SK-N-SH treated with all-trans-retinoic acid at 6 μM for 48 hours (cell line): Measurements from ENCODE around the gene ZBTB7C.

Experiments
- ATAC-seq: fragments of 200-7000 bp; cut with Tn5 transposase; 3 replicates; pipeline ENCODE4 v1.9.1; 2020; ENCODE audit warnings: mild to moderate bottlenecking, moderate library complexity
- BACH2 ChIP-seq: fragments of 250-450 bp; sonication (Bioruptor Pico); IDR thresholded peaks from 2 replicates; pipeline ENCODE4 v1.9.0; 2021; ENCODE audit warnings: mild to moderate bottlenecking, borderline replicate concordance
- CREB5 ChIP-seq: fragments of 250-450 bp; sonication (Bioruptor Pico); IDR thresholded peaks from 2 replicates; pipeline ENCODE4 v1.5.1; 2020; ENCODE audit warnings: low read depth, mild to moderate bottlenecking, moderate library complexity
- CSDC2 ChIP-seq: fragments of 250-450 bp; sonication (Bioruptor Pico); IDR thresholded peaks from 2 replicates; pipeline ENCODE4 v1.5.0; 2020; ENCODE audit warnings: mild to moderate bottlenecking, moderate library complexity
- ISL1 ChIP-seq: fragments of 250-450 bp; sonication (Bioruptor Pico); IDR thresholded peaks from 2 replicates; pipeline ENCODE4 v2.1.2; 2022; ENCODE audit warnings: mild to moderate bottlenecking, moderate library complexity
- OSR1 ChIP-seq: fragments of 250-450 bp; sonication (Bioruptor Pico); IDR thresholded peaks from 2 replicates; pipeline ENCODE4 v1.8.0; 2022; ENCODE audit warnings: moderate library complexity, mild to moderate bottlenecking, inconsistent platforms
- PATZ1 ChIP-seq: fragments of 250-450 bp; sonication (Bioruptor Pico); IDR thresholded peaks from 2 replicates; pipeline ENCODE4 v1.8.0; 2020; ENCODE audit warnings: mild to moderate bottlenecking, moderate library complexity, borderline replicate concordance
- PPARA ChIP-seq: fragments of 250-450 bp; sonication (Bioruptor Pico); IDR thresholded peaks from 2 replicates; pipeline ENCODE4 v1.5.0; 2020; ENCODE audit warnings: mild to moderate bottlenecking, borderline replicate concordance
- TCF4 ChIP-seq: fragments of 250-450 bp; sonication (Bioruptor Pico); IDR thresholded peaks from 2 replicates; pipeline ENCODE4 v1.8.0; 2021; ENCODE audit warnings: mild to moderate bottlenecking, moderate library complexity, borderline replicate concordance
- ZC3H10 ChIP-seq: fragments of 250-450 bp; sonication (Bioruptor Pico); IDR thresholded peaks from 2 replicates; pipeline ENCODE4 v1.5.1; 2021; ENCODE audit warnings: mild to moderate bottlenecking, moderate library complexity
- ZFP30 ChIP-seq: fragments of 450-650 bp; formaldehyde crosslinking; IDR thresholded peaks from 2 replicates; pipeline ENCODE4 v1.5.0; 2022; ENCODE audit warnings: mild to moderate bottlenecking, moderate library complexity
- ZNF70 ChIP-seq: fragments of 450-650 bp; formaldehyde crosslinking; IDR thresholded peaks from 2 replicates; pipeline ENCODE4 v1.5.0; 2020; ENCODE audit warnings: mild to moderate bottlenecking, moderate library complexity
- ZNF8 ChIP-seq: fragments of 450-650 bp; formaldehyde crosslinking; IDR thresholded peaks from 2 replicates; pipeline ENCODE4 v1.5.0; 2020; ENCODE audit warnings: mild to moderate bottlenecking, moderate library complexity
- TF ChIP-seq, protein P1 (sequence below): fragments of 250-450 bp; sonication (Bioruptor Pico); IDR thresholded peaks from 2 replicates; pipeline ENCODE4 v1.5.1; 2021; ENCODE audit warnings: mild to moderate bottlenecking, moderate library complexity
- TF ChIP-seq, protein P2 (sequence below): fragments of 250-450 bp; sonication (Bioruptor Pico); IDR thresholded peaks from 2 replicates; pipeline ENCODE4 v1.5.0; 2020; ENCODE audit warnings: mild to moderate bottlenecking, moderate library complexity
- TF ChIP-seq, protein P3 (sequence below): fragments of 250-450 bp; sonication (Bioruptor Pico); IDR thresholded peaks from 2 replicates; pipeline ENCODE4 v1.8.0; 2021; ENCODE audit warnings: low read depth, mild to moderate bottlenecking, moderate library complexity, borderline replicate concordance

ZBTB7C gene

GRCh38 chr18:48314690-48315089 lies 94.5 kb downstream of the ZBTB7C start (continued):
- TF ChIP-seq PATZ1: no peak

- no peak for ATAC-seq
- TF ChIP-seq, protein P1, sequence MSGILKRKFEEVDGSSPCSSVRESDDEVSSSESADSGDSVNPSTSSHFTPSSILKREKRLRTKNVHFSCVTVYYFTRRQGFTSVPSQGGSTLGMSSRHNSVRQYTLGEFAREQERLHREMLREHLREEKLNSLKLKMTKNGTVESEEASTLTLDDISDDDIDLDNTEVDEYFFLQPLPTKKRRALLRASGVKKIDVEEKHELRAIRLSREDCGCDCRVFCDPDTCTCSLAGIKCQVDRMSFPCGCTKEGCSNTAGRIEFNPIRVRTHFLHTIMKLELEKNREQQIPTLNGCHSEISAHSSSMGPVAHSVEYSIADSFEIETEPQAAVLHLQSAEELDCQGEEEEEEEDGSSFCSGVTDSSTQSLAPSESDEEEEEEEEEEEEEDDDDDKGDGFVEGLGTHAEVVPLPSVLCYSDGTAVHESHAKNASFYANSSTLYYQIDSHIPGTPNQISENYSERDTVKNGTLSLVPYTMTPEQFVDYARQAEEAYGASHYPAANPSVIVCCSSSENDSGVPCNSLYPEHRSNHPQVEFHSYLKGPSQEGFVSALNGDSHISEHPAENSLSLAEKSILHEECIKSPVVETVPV (CRISPR knock-in tag): no peak
- TF ChIP-seq ZFP30 (CRISPR knock-in tag) (no peak), OSR1 (no peak), PATZ1 (no peak), CREB5 (CRISPR knock-in tag) (no peak), ISL1 (no peak), ZNF70 (no peak), PPARA (no peak), TCF4 (no peak), ZC3H10 (CRISPR knock-in tag) (no peak), CSDC2 (CRISPR knock-in tag) (no peak), BACH2 (no peak)
- TF ChIP-seq, protein P2, sequence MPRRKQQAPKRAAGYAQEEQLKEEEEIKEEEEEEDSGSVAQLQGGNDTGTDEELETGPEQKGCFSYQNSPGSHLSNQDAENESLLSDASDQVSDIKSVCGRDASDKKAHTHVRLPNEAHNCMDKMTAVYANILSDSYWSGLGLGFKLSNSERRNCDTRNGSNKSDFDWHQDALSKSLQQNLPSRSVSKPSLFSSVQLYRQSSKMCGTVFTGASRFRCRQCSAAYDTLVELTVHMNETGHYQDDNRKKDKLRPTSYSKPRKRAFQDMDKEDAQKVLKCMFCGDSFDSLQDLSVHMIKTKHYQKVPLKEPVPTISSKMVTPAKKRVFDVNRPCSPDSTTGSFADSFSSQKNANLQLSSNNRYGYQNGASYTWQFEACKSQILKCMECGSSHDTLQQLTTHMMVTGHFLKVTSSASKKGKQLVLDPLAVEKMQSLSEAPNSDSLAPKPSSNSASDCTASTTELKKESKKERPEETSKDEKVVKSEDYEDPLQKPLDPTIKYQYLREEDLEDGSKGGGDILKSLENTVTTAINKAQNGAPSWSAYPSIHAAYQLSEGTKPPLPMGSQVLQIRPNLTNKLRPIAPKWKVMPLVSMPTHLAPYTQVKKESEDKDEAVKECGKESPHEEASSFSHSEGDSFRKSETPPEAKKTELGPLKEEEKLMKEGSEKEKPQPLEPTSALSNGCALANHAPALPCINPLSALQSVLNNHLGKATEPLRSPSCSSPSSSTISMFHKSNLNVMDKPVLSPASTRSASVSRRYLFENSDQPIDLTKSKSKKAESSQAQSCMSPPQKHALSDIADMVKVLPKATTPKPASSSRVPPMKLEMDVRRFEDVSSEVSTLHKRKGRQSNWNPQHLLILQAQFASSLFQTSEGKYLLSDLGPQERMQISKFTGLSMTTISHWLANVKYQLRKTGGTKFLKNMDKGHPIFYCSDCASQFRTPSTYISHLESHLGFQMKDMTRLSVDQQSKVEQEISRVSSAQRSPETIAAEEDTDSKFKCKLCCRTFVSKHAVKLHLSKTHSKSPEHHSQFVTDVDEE (CRISPR knock-in tag): no peak
- TF ChIP-seq, protein P3, sequence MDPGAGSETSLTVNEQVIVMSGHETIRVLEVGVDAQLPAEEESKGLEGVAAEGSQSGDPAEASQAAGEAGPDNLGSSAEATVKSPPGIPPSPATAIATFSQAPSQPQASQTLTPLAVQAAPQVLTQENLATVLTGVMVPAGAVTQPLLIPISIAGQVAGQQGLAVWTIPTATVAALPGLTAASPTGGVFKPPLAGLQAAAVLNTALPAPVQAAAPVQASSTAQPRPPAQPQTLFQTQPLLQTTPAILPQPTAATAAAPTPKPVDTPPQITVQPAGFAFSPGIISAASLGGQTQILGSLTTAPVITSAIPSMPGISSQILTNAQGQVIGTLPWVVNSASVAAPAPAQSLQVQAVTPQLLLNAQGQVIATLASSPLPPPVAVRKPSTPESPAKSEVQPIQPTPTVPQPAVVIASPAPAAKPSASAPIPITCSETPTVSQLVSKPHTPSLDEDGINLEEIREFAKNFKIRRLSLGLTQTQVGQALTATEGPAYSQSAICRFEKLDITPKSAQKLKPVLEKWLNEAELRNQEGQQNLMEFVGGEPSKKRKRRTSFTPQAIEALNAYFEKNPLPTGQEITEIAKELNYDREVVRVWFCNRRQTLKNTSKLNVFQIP (CRISPR knock-in tag): no peak
Measured at GRCh38 chr18:48313792-48314191, 95.4 kb downstream of the ZBTB7C start.

- no peak for TF ChIP-seq ZNF8 (CRISPR knock-in tag)
- no peak for TF ChIP-seq PATZ1
- TF ChIP-seq, protein P2 (CRISPR knock-in tag): no peak
- no peak for TF ChIP-seq ISL1
- TF ChIP-seq CREB5 (CRISPR knock-in tag): no peak
- no peak for ATAC-seq
Measured at GRCh38 chr18:48312066-48312465, 97.1 kb downstream of the ZBTB7C start.
